WI38 (cell line): ENCODE results near the gene CARD14.

ENCODE experiments used
- H3K4me3 ChIP-seq: 2 replicates; pipeline ENCODE4 v1.5.1; 2011; ENCODE audit warnings: low read depth, mild to moderate bottlenecking, control low read depth, low read length
- CTCF ChIP-seq: IDR thresholded peaks from 2 replicates; pipeline ENCODE4 v1.5.1; 2012; ENCODE audit warnings: low read depth, mild to moderate bottlenecking, control low read depth, low read length

CARD14 gene

DNA sequence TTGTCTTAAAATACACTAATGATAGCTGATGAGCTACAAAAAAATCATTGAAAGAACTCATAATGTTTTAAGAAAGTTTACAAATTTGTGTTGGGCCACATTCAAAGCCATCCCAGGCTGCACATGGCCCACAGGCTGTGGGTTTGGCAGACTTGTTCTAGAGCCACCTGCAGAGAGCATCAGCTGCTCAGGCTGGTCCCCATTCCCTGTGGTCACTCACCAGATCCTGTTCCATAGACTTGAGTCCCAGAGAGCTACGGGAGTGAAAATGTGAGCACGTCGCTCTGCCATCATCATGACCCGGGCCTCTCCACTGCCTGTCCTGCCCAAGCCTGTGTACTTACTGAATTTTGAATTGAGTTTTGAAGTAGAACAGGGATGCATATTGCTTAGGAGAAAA lies 57.3 kb downstream of the CARD14 start:
- H3K4me3 ChIP-seq: no peak overlapping the region
- TF ChIP-seq CTCF: no peak

DNA sequence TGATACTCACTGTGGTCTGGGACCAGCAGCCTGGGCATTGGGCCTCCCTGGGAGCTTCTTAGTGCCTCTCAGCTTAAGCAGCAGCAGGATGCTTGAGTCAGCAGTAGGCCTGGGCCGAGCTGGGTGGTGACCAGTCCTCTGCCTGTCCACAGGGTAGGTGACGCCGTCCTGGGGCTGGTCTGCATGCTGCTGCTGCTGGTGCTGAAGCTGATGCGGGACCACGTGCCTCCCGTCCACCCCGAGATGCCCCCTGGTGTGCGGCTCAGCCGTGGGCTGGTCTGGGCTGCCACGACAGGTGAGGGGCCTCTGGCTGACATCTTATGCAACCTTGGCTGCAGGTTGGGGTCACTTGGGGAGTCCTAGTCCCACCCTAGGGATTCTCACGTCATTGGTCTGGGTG lies 57.8 kb downstream of the CARD14 start:
- H3K4me3 ChIP-seq: no peak overlapping the region
- no peak for TF ChIP-seq CTCF

DNA sequence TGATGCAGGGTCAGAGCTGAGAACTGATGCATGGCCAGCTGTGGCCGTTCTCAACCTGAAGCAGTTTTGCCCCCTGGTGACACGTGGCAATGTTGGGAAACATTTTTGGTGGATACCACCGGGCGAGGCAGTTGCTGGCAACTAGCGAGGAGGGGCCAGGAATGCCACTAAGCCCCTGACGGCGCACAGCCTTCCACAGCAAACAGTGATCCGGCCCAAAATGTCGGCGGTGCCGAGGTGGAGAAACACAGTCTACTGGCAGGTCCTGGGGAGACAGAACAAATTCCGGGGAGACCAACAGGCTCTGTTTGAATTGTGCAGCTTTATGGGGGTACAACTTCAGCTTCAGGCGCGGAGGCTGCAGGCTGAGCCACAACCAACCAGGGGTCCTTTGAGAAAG lies 58.6 kb downstream of the CARD14 start:
- no peak overlapping the region for H3K4me3 ChIP-seq
- TF ChIP-seq CTCF: no peak

DNA sequence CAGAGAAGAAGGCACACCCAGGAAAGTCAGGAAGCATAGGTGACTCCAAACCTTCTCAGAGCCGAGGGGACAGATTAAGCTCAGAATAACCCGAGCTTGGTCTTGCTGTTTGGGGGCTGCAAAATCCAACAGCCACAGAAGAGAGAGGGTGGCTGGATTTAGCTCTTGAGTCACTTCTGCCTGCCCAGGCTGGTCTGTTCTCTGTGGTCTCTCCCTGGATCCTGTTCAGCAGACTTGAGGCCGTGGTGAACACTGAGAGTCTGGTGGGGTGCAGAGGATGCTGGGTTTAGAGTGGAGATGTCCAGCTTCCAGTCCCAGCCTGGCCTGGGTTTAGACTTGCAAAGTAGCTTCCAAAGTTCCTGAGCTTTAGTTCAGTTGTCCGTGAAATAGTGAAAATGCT lies 59.2 kb downstream of the CARD14 start:
- no peak for TF ChIP-seq CTCF
- no peak overlapping the region for H3K4me3 ChIP-seq

GRCh38 chr17:80232438-80232837 lies 62.6 kb downstream of the CARD14 start:
- no peak for TF ChIP-seq CTCF
- no peak overlapping the region for H3K4me3 ChIP-seq

DNA sequence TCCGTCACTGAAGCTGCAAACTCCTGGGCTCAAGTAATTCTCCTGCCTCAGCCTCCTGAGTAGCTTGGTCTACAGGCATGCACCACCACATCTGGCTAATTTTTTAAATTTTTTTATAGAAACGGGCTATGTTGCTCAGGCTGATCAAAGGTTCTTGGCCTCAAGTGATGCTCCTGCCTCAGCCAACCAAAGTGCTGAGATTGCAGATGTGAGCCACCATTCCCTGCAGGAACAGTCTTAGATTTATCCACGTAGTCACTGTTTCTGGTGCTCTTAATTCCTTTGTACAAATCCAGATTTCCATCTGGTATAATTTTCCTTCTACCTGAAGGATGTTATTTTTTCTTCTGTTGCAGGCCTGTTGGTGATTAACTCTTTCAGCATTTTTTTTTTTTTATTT lies 63.4 kb downstream of the CARD14 start:
- no peak for TF ChIP-seq CTCF
- no peak overlapping the region for H3K4me3 ChIP-seq

DNA sequence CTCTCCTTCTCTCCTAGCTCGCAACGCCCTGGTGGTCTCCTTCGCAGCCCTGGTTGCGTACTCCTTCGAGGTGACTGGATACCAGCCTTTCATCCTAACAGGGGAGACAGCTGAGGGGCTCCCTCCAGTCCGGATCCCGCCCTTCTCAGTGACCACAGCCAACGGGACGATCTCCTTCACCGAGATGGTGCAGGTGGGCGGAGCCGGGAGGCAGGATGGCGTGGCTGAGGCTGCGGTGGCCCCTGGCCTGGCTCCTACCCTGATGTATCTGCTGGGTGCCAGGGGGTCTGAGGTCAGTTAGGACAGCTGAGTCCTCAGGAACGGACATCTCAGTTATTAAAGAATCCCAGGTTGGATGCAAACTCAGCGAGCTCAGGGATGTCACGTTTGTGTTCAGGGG lies 67.1 kb downstream of the CARD14 start:
- H3K4me3 ChIP-seq: no peak overlapping the region
- no peak for TF ChIP-seq CTCF
